Brain pericyte (primary cell): ENCODE data around the gene APBB1IP.
"Not testable (repeated sequence)": the region's sequence is repeated elsewhere in the genome, so short reads cannot be mapped to it uniquely, and the experiment has no call there.

Experiments used
- DNase-seq: peaks from one replicate; pipeline ENCODE4 v3.0.0-alpha.2; 2012; ENCODE audit warnings: low read depth, low spot score

The APBB1IP gene

GRCh38 chr10:26437637-26438461 is at the start of gene APBB1IP:
APBB1IP (plus strand) TSS chr10:26438341; CDS start chr10:26492327, 53,986 bp downstream.
- DNase-seq, result no peak

GRCh38 chr10:26389533-26389932 is 48.6 kb upstream of the APBB1IP start:
- DNase-seq, result no peak

- no peak for DNase-seq
Observed at GRCh38 chr10:26391701-26392695, 46.1 kb upstream of the APBB1IP start.

- DNase-seq, result not testable (repeated sequence)
Observed at GRCh38 chr10:26398353-26398752, 39.8 kb upstream of the APBB1IP start.

- no peak for DNase-seq
Observed at GRCh38 chr10:26407406-26407969, 30.7 kb upstream of the APBB1IP start.

GRCh38 chr10:26408858-26409494 is 29.2 kb upstream of the APBB1IP start:
- DNase-seq, result no peak

- DNase-seq, result no peak
Observed at GRCh38 chr10:26410356-26410755, 27.8 kb upstream of the APBB1IP start.

GRCh38 chr10:26412932-26413331 is 25.2 kb upstream of the APBB1IP start:
- no peak for DNase-seq

- no peak for DNase-seq
Observed at GRCh38 chr10:26413375-26413774, 24.8 kb upstream of the APBB1IP start.

GRCh38 chr10:26417136-26417535 is 21.0 kb upstream of the APBB1IP start:
- no peak for DNase-seq

- DNase-seq, result no peak
Observed at GRCh38 chr10:26422977-26423376, 15.2 kb upstream of the APBB1IP start.

- DNase-seq, result no peak
Observed at GRCh38 chr10:26423722-26424121, 14.4 kb upstream of the APBB1IP start.

GRCh38 chr10:26430641-26431163 is 7.4 kb upstream of the APBB1IP start:
- DNase-seq, result no peak

- no peak for DNase-seq
Observed at GRCh38 chr10:26432938-26433337, 5.2 kb upstream of the APBB1IP start.

- DNase-seq, result no peak
Observed at GRCh38 chr10:26435852-26436251, 2.3 kb upstream of the APBB1IP start.

- no peak for DNase-seq
Observed at GRCh38 chr10:26436848-26437247, 1.3 kb upstream of the APBB1IP start.

GRCh38 chr10:26438534-26439341 is 597 bp downstream of the APBB1IP start:
- DNase-seq, result no peak

- DNase-seq, result no peak
Observed at GRCh38 chr10:26439406-26440087, 1.4 kb downstream of the APBB1IP start.

GRCh38 chr10:26440088-26440470 is 1.9 kb downstream of the APBB1IP start:
- DNase-seq, result no peak
